COR-L47 (cell line): ENCODE results near the gene CST6.

Experiments
- DNase-seq: peaks from one replicate; lab custom pipeline; 2025; lab: John Stamatoyannopoulos, UW

CST6 gene

GRCh38 chr11:66047541-66048365 is 35.9 kb downstream of the CST6 start:
- DNase-seq = no peak

GRCh38 chr11:66048547-66049323 is 36.9 kb downstream of the CST6 start, which contains the start of gene GAL3ST3:
Gene GAL3ST3, minus strand, starts transcription at chr11:66049161. Its CDS starts 3,746 bp downstream, at chr11:66045415.
- no peak for DNase-seq

GRCh38 chr11:66050581-66051231 is 38.9 kb downstream of the CST6 start:
- DNase-seq = no peak

- no peak for DNase-seq
Observed at GRCh38 chr11:66051371-66051765, 39.6 kb downstream of the CST6 start.

GRCh38 chr11:66051766-66052663 is 40.2 kb downstream of the CST6 start, which contains the start of gene SF3B2:
Gene SF3B2, plus strand, starts transcription at chr11:66052364. Its CDS starts 21 bp downstream, at chr11:66052385.
- DNase-seq = peak; percentile 96

GRCh38 chr11:66052664-66052982 is 40.8 kb downstream of the CST6 start:
- no peak for DNase-seq

GRCh38 chr11:66055021-66055420 is 43.2 kb downstream of the CST6 start:
- no peak for DNase-seq

GRCh38 chr11:66056501-66056900 is 44.7 kb downstream of the CST6 start:
- no peak for DNase-seq

GRCh38 chr11:66059966-66060680 is 48.3 kb downstream of the CST6 start:
- no peak for DNase-seq

- no peak for DNase-seq
Observed at GRCh38 chr11:66061268-66061667, 49.5 kb downstream of the CST6 start.

- no peak for DNase-seq
Observed at GRCh38 chr11:66062408-66062807, 50.6 kb downstream of the CST6 start.
